HEK293 (cell line): ENCODE results near the gene GNG7.
"Not testable (repeated sequence)": the region's sequence is repeated elsewhere in the genome, so short reads cannot be mapped to it uniquely, and the experiment has no call there.

Experiments
- CTCF ChIP-seq: fragments of 450-650 bp; formaldehyde crosslinking; IDR thresholded peaks from 2 replicates; pipeline ENCODE4 v1.5.1; 2016; ENCODE audit warnings: missing biosample characterization, missing genetic modification characterization
- PRDM4 ChIP-seq: fragments of 450-650 bp; formaldehyde crosslinking; IDR thresholded peaks from 2 replicates; pipeline ENCODE4 v1.5.1; 2017; ENCODE audit warnings: missing biosample characterization, missing genetic modification characterization
- REPIN1 ChIP-seq: fragments of 450-650 bp; formaldehyde crosslinking; IDR thresholded peaks from 2 replicates; pipeline ENCODE4 v1.5.1; 2017; ENCODE audit warnings: missing biosample characterization, missing genetic modification characterization, low read depth
- SETDB1 ChIP-seq: IDR thresholded peaks from one replicate; pipeline ENCODE4 v1.6.1; 2017; ENCODE audit warnings: mild to moderate bottlenecking, low read length, moderate library complexity, mixed read lengths; ENCODE audit not compliant: insufficient read length
- YY1 ChIP-seq: fragments of 450-650 bp; formaldehyde crosslinking; IDR thresholded peaks from 2 replicates; pipeline ENCODE4 v1.5.1; 2018; ENCODE audit warnings: missing biosample characterization, missing genetic modification characterization
- ZNF248 ChIP-seq: fragments of 450-650 bp; formaldehyde crosslinking; IDR thresholded peaks from 2 replicates; pipeline ENCODE4 v1.5.1; 2017; ENCODE audit warnings: missing biosample characterization, missing genetic modification characterization
- ZNF280D ChIP-seq: fragments of 450-650 bp; formaldehyde crosslinking; IDR thresholded peaks from 2 replicates; pipeline ENCODE4 v1.5.1; 2016; ENCODE audit warnings: missing biosample characterization, missing genetic modification characterization
- ZNF341 ChIP-seq: fragments of 450-650 bp; formaldehyde crosslinking; IDR thresholded peaks from 2 replicates; pipeline ENCODE4; 2016; ENCODE audit warnings: low read depth, missing biosample characterization, missing genetic modification characterization
- ZNF473 ChIP-seq: fragments of 450-650 bp; formaldehyde crosslinking; IDR thresholded peaks from 2 replicates; pipeline ENCODE4 v1.5.1; 2017; ENCODE audit warnings: missing biosample characterization, missing genetic modification characterization
- ZNF626 ChIP-seq: fragments of 450-650 bp; sonication (Bioruptor Pico); formaldehyde crosslinking; IDR thresholded peaks from 2 replicates; pipeline ENCODE4 v1.5.1; 2018; ENCODE audit warnings: missing biosample characterization, missing genetic modification characterization, inconsistent platforms
- TF ChIP-seq, protein P1 (sequence below): fragments of 450-650 bp; IDR thresholded peaks from 2 replicates; pipeline ENCODE4 v1.5.1; 2018; ENCODE audit warnings: missing biosample characterization, missing genetic modification characterization

GRCh38 chr19:2537584-2537983 lies 164.9 kb downstream of the GNG7 start:
- not testable (repeated sequence) for TF ChIP-seq ZNF626 (tag by site-specific recombination); ZNF473 (tag by site-specific recombination); REPIN1 (tag by site-specific recombination); PRDM4 (tag by site-specific recombination); YY1 (tag by site-specific recombination); ZNF280D; ZNF341 (tag by site-specific recombination); CTCF (tag by site-specific recombination); ZNF248 (tag by site-specific recombination); SETDB1
- TF ChIP-seq, protein P1, sequence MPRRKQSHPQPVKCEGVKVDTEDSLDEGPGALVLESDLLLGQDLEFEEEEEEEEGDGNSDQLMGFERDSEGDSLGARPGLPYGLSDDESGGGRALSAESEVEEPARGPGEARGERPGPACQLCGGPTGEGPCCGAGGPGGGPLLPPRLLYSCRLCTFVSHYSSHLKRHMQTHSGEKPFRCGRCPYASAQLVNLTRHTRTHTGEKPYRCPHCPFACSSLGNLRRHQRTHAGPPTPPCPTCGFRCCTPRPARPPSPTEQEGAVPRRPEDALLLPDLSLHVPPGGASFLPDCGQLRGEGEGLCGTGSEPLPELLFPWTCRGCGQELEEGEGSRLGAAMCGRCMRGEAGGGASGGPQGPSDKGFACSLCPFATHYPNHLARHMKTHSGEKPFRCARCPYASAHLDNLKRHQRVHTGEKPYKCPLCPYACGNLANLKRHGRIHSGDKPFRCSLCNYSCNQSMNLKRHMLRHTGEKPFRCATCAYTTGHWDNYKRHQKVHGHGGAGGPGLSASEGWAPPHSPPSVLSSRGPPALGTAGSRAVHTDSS (tag by site-specific recombination): not testable (repeated sequence)
